Right atrium auricular region (tissue), 2 donors: ENCODE data around the gene ARL3. TPM values are rescaled to one million over a fixed set of nuclear protein-coding genes. Genes with fewer than 3 reads are reported as not detected.

Experiments
- DNase-seq: peaks from one replicate; pipeline ENCODE4 v3.0.0-alpha.2; 2019; ENCODE audit warnings: low spot score
- H3K27ac ChIP-seq, 2 donors: fragments of 200-600 bp; sonication (generic); 1 replicate in 1 of 2; 2 replicates in 1 of 2; pipeline ENCODE4 v1.5.1; 2016 to 2019
- H3K27me3 ChIP-seq, 2 donors: fragments of 200-600 bp; sonication (generic); one replicate each; pipeline versions ENCODE4 v1.5.1 to v1.6.0; 2017 to 2019
- H3K36me3 ChIP-seq: fragments of 200-600 bp; sonication (generic); one replicate; pipeline ENCODE4 v1.5.1; 2016
- H3K4me1 ChIP-seq, 2 donors: fragments of 200-600 bp; sonication (generic); one replicate each; pipeline versions ENCODE4 v1.5.1 to v1.6.0; 2017 to 2019
- H3K4me3 ChIP-seq, 2 donors: fragments of 200-600 bp; sonication (generic); 1 replicate in 1 of 2; 2 replicates in 1 of 2; pipeline ENCODE4 v1.5.1; 2017 to 2019; ENCODE audit warnings: mild to moderate bottlenecking in 1 of 2, moderate library complexity in 1 of 2
- H3K9me3 ChIP-seq, 2 donors: fragments of 200-600 bp; sonication (generic); one replicate each; pipeline ENCODE4 v1.5.1; 2019
- total RNA-seq, 2 donors: library from RNA; depleted of rRNA; stranded (reverse); fragments of >200 nt; gene quantifications; one replicate each; pipeline ENCODE4 v1.1.0, GENCODE V29; 2016
- TF ChIP-seq, protein P1 (sequence below), 2 donors: fragments of 200-600 bp; sonication (generic); IDR thresholded peaks; one replicate each; pipeline ENCODE4 v1.5.1; 2019; ENCODE audit warnings: antibody characterized with exemption in 2 of 2

Gene ARL3
- total RNA-seq, 2 donors from 2014 or later, result 5.7 to 6.4 TPM

DNA sequence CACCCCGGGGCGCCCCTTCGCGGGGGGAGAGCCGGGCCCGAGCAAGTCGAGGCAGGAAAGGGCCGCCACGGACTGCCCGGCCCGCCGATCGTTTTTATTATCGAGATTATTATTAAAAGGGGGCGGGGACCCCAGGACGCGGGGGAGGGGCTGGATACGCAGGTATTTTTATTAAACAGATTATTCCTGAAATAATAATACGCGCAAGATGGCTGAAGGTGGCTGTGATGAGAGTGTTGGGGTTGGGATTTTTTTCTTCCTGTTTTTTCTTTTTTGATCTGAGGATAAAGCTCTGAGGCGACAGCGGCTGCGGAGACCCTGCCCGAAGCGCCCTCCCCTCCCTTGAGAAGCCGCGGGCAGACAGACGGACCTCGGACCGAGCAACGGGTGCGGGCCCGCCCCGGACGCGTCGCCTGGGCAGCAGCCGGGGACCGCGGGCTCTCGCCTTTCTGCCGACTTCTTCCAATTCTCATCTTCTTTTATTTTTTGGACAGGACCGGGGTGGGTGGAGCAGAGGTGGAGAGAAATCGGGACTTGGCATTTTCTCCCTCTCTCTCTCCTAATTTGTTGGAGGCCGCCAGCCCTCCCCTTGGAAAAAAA, 71.4 kb downstream of the ARL3 start:
- no peaks in the 10 kb centered on the region for H3K9me3 ChIP-seq
- H3K4me1 ChIP-seq, result peaks cover 0 to 26% of the 10 kb centered on the region in 2 donors
- H3K36me3 ChIP-seq, result no peaks in the 10 kb centered on the region
- peak; percentile 80 for DNase-seq
- H3K27ac ChIP-seq, result peak overlapping the region; percentile 98 to 100
- no peaks in the 10 kb centered on the region for H3K27me3 ChIP-seq
- TF ChIP-seq, protein P1, sequence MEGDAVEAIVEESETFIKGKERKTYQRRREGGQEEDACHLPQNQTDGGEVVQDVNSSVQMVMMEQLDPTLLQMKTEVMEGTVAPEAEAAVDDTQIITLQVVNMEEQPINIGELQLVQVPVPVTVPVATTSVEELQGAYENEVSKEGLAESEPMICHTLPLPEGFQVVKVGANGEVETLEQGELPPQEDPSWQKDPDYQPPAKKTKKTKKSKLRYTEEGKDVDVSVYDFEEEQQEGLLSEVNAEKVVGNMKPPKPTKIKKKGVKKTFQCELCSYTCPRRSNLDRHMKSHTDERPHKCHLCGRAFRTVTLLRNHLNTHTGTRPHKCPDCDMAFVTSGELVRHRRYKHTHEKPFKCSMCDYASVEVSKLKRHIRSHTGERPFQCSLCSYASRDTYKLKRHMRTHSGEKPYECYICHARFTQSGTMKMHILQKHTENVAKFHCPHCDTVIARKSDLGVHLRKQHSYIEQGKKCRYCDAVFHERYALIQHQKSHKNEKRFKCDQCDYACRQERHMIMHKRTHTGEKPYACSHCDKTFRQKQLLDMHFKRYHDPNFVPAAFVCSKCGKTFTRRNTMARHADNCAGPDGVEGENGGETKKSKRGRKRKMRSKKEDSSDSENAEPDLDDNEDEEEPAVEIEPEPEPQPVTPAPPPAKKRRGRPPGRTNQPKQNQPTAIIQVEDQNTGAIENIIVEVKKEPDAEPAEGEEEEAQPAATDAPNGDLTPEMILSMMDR (IDR thresholded peaks at IDR 0.05), result no peak
- H3K4me3 ChIP-seq, result peak overlapping the region; percentile 88 to 95

DNA sequence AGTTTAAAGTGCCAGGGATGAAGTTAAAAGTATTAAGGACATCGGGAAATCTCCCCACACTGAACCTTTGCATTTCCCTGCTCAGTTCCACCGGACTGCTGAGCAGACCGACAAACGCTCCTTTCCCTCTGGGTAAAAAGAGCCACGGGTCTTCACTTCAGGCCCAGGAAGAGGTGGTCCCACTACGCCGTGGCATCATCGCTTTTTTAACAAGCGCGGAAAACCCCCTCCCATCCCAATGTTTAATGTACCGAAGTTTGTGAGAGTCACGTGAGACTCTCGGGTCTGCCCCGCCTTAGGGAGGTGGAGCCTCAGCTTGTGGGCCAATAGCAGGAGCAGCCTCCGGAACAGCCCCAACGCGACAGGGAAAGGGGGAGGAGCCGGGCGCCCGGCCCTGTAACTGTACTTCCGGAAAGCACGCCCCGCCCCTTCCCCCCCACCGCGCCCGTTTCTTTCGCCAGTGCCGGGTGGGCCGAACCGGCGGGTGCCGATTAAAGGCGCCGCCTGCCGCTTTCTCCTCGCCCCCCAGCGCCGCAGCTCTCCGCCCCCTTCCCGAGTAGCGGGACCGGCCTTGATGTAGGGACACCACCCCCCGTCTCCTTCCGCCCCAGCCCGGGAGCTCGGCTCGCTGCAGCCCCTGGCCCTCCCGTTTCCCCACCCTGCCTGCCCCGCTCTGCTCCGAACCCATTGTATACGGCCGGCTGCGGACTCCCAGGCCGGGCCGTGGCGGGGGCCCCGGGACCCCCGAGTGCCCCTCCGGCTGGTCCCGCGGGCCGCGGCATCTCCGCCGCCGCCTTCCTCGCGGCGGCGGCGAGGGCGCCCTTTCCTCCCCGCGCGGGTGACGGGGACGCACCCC, 72.1 kb downstream of the ARL3 start:
- H3K27me3 ChIP-seq, result no peaks in the 10 kb centered on the region
- no peaks in the 10 kb centered on the region for H3K9me3 ChIP-seq
- no peaks in the 10 kb centered on the region for H3K36me3 ChIP-seq
- H3K4me1 ChIP-seq, result peaks cover 0 to 19% of the 10 kb centered on the region in 2 donors
- H3K4me3 ChIP-seq, result peak overlapping the region; percentile 88 to 95
- peak; percentile 99 for DNase-seq
- H3K27ac ChIP-seq, result peak overlapping the region; percentile 98 to 100
- TF ChIP-seq, protein P1 (IDR thresholded peaks at IDR 0.05), result peak in 1 of 2 donors; percentile 29

DNA sequence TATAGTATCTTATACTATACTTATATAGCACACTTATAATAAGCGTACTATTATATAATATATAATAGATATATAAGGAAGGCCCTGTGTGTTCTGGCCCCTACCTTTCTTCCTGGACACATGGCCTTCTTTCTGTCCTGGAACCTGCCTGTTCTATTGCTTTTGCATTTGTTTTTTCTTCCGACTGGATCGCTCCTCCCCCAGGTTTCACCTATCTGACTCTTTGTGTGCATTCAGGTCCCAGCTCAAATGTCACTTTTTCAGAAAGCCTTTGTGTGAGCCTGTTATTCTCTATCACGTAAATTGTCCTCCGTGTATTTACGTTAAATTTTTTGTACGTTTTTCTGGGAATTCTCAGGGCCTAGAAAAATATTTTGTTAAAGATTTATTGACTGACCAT, 72.8 kb downstream of the ARL3 start:
- Histone ChIP-seq H3K36me3 (no peaks in the 10 kb centered on the region), H3K27me3 (no peaks in the 10 kb centered on the region), H3K9me3 (no peaks in the 10 kb centered on the region), H3K4me1 (peaks cover 0 to 12% of the 10 kb centered on the region in 2 donors), H3K4me3 (peak overlapping the region in 1 of 2 donors; percentile 88), H3K27ac (peak overlapping the region; percentile 98 to 100)
- TF ChIP-seq, protein P1 (IDR thresholded peaks at IDR 0.05), result no peak
- DNase-seq, result no peak

DNA sequence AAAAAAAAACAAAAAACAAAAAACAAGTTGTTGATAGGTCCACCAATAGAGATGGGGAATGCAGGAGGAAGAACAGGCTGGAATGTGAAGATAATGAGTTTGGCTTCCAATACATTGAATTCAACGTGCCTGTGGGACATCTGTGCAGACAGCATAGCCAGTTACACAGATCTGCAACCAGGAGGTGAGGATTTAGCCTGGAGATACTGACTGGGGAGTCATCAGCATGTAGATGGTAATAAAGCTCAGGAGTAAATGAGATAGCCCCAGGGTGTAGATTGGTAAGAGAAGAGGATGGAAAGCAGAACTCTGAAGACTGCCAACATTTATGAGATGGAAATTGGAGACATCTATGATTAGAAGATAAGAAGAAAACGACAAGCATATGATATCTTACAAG, 74.7 kb downstream of the ARL3 start:
- Histone ChIP-seq H3K9me3 (no peaks in the 10 kb centered on the region), H3K36me3 (no peaks in the 10 kb centered on the region)
- no peak for DNase-seq

DNA sequence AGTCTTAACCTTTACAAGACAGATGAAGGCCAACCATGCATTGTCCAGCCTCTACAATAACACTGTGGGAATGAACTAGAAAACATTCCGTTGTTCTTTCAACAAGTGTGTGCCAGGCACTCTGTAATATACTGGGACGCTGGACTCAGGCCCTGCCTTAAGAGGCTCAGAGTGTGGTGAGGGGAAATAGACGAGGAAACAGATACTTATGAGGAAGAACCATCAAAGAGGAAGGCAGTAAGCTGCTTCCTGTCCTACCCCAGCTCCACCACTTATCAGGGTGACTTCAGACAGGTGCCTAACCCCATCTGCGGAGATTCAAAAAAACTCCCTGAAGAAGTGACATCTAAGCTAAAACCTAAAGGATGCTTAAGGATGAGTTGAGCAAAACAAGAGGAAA, 78.8 kb downstream of the ARL3 start:
- Histone ChIP-seq H3K4me1 (peaks cover 0 to 45% of the 10 kb centered on the region in 2 donors), H3K4me3 (no peak overlapping the region), H3K36me3 (no peaks in the 10 kb centered on the region), H3K27me3 (no peaks in the 10 kb centered on the region), H3K9me3 (no peaks in the 10 kb centered on the region), H3K27ac (peak overlapping the region in 1 of 2 donors; percentile 80)
- no peak for DNase-seq
- TF ChIP-seq, protein P1 (IDR thresholded peaks at IDR 0.05), result no peak

More for the DNA sequence above, 74.7 kb downstream of the ARL3 start:
- Histone ChIP-seq H3K4me3 (no peak overlapping the region), H3K4me1 (peaks cover 0 to 19% of the 10 kb centered on the region in 2 donors), H3K27me3 (no peaks in the 10 kb centered on the region), H3K27ac (no peak overlapping the region)
- TF ChIP-seq, protein P1 (IDR thresholded peaks at IDR 0.05), result no peak
